ENCODE measurements around the gene LRP4.
A peak's percentile ranks its signal among the peaks of the same experiment; 100 is the strongest.
"Not testable (repeated sequence)": the region's sequence is repeated elsewhere in the genome, so short reads cannot be mapped to it uniquely, and the experiment has no call there.

Gene LRP4

DNA sequence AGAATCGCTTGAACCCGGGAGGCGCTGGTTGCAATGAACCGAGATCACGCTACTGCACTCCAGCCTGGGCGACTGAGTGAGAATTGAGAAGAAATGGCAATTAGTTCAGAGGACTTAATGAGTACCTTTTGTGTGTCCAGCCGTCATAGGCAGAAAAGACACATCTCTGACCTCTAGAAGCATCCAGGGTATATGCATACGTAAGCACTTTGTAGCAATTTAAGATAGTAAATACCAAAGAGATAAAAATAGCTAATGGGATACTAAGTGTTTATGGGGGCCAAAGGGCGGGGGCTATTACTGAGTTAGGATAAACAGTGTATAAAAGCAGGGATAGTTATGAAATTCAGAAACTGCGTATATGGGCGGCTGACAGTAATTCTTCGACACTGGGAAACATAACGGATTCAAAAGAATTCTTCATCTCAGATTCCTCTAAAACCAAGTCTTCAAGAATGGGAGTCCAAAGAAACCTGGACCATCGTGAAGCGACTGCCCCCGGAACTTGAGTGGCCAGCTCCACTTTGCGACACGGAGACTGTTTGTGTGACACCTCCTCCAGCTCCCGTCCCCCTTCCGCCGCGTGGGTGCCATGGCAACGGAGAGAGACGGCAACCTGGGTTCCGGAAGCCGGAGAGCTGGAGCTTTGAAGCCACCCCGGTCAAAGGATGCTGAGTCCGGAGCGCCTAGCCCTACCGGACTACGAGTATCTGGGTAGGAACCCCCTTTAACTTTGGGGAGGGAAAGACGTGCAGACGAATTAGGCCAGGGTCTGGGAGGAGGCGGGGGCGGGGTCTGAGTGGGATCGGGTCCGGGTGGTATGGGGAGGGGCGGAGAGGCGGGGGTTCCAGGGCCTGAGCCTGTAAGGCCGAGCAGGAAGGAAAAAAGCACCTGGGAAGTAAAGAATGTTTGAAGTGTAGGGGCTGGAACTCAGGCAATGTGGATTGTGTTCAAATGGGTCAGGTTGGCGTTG lies 18.1 kb upstream of the LRP4 start, which contains the start of gene CSTPP1:
Gene CSTPP1 (plus strand): TSS at position 624 of the 973 bp plus-strand sequence. CDS start 45 bp downstream, at position 669.
- ATAC-seq (peak; percentile 100), DNase-seq (ENCODE audit: low spot score in 2 of 2) (peak; percentile 94 to 97)
- Mint-ChIP-seq H3K27ac (peak within 1 kb of the TSS; percentile 86), H3K36me3 (peaks cover 11% of the 10 kb centered on the region), H3K4me3 (peak within 1 kb of the TSS; percentile 80), H3K4me1 (peaks cover 14% of the 10 kb centered on the region), H3K9me3 (no peaks in the 10 kb centered on the region)

- H3K27ac Mint-ChIP-seq: no peak overlapping the region
- ATAC-seq (peak; percentile 70), DNase-seq (ENCODE audit: low spot score in 2 of 2) (no peak)
- H3K4me3 Mint-ChIP-seq: no peak overlapping the region
- no peaks in the 10 kb centered on the region for H3K9me3 Mint-ChIP-seq
- H3K36me3 Mint-ChIP-seq: no peaks in the 10 kb centered on the region
- H3K4me1 Mint-ChIP-seq: peaks cover 5% of the 10 kb centered on the region
Measured at GRCh38 chr11:46930089-46930488, 11.7 kb upstream of the LRP4 start.

- ATAC-seq; DNase-seq (ENCODE audit: low spot score in 2 of 2); H3K4me3 Mint-ChIP-seq; H3K4me1 Mint-ChIP-seq; H3K9me3 Mint-ChIP-seq; H3K36me3 Mint-ChIP-seq; H3K27ac Mint-ChIP-seq: not testable (repeated sequence)
Measured at GRCh38 chr11:46928701-46929100, 10.4 kb upstream of the LRP4 start.

DNA sequence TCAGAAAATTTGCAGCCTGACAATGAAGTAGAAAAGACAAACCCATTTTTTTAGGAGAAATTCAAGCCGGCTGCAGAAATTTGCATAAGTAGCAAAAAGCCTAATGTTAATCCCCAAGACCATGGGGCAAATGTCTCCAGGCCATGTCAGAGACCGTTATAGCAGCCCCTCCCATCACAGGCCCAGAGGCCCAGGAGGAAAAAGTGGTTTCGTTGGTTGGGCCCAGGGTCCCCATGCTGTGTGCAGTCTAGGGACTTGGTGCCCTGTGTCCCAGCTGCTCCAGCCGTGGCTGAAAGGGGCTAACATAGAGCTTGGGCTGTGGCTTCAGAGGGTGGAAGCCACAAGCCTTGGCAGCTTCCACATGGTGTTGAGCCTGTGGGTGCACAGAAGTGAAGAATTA lies 9.6 kb upstream of the LRP4 start:
- H3K9me3 Mint-ChIP-seq; H3K4me3 Mint-ChIP-seq; ATAC-seq; H3K4me1 Mint-ChIP-seq; H3K27ac Mint-ChIP-seq; H3K36me3 Mint-ChIP-seq; DNase-seq (ENCODE audit: low spot score in 2 of 2): not testable (repeated sequence)

DNA sequence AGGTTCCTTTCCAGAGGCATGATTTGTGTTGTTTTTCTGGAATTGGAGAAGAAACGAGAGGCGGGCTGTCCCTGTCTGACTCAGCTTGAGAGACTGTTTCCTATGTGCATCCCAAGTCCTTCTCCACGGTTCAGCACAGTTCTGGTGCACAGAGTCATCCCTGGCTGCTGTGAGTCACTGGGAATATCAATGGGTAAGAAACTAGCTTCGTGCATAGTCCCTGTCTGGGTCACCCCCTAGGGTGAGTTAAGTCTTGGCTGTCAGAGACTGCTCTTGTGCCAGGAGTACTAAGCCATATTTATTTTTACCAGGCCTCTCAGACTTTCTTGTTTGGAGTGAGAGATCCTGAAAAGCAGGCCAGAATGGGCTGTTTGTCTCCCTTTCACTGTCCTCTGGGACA lies 2.4 kb upstream of the LRP4 start:
- Mint-ChIP-seq H3K9me3 (no peaks in the 10 kb centered on the region), H3K4me3 (no peak overlapping the region), H3K36me3 (no peaks in the 10 kb centered on the region), H3K4me1 (peaks cover 25% of the 10 kb centered on the region), H3K27ac (no peak overlapping the region)
- ATAC-seq (no peak), DNase-seq (ENCODE audit: low spot score in 2 of 2) (no peak)

- no peaks in the 10 kb centered on the region for H3K9me3 Mint-ChIP-seq
- H3K36me3 Mint-ChIP-seq: no peaks in the 10 kb centered on the region
- peak overlapping the region; percentile 76 for H3K4me3 Mint-ChIP-seq
- peaks cover 25% of the 10 kb centered on the region for H3K4me1 Mint-ChIP-seq
- DNase-seq (ENCODE audit: low spot score in 2 of 2) (no peak), ATAC-seq (no peak)
- H3K27ac Mint-ChIP-seq: peak overlapping the region; percentile 21
Measured at GRCh38 chr11:46918788-46919513, 601 bp upstream of the LRP4 start.

- ATAC-seq: no peak
- H3K4me3 Mint-ChIP-seq: peak overlapping the region; percentile 70
- H3K9me3 Mint-ChIP-seq: no peaks in the 10 kb centered on the region
- DNase-seq (ENCODE audit: low spot score in 2 of 2): no peak
- H3K27ac Mint-ChIP-seq: no peak overlapping the region
- no peaks in the 10 kb centered on the region for H3K36me3 Mint-ChIP-seq
- peaks cover 25% of the 10 kb centered on the region for H3K4me1 Mint-ChIP-seq
Measured at GRCh38 chr11:46917762-46918082, 628 bp downstream of the LRP4 start.

- DNase-seq (ENCODE audit: low spot score in 2 of 2) (no peak), ATAC-seq (peak; percentile 5)
- Mint-ChIP-seq H3K36me3 (no peaks in the 10 kb centered on the region), H3K9me3 (no peaks in the 10 kb centered on the region), H3K27ac (no peak overlapping the region), H3K4me3 (peak overlapping the region; percentile 70), H3K4me1 (peaks cover 25% of the 10 kb centered on the region)
Measured at GRCh38 chr11:46917109-46917761, 1.1 kb downstream of the LRP4 start.

- Mint-ChIP-seq H3K27ac (no peak overlapping the region), H3K9me3 (no peaks in the 10 kb centered on the region), H3K4me1 (peaks cover 25% of the 10 kb centered on the region), H3K36me3 (no peaks in the 10 kb centered on the region), H3K4me3 (peak overlapping the region; percentile 70)
- DNase-seq (ENCODE audit: low spot score in 2 of 2): peak in 1 of 2 donors; percentile 56
- ATAC-seq: peak; percentile 64
Measured at GRCh38 chr11:46916286-46917108, 1.9 kb downstream of the LRP4 start.

- no peak overlapping the region for H3K4me3 Mint-ChIP-seq
- no peak for ATAC-seq
- no peak overlapping the region for H3K27ac Mint-ChIP-seq
- DNase-seq (ENCODE audit: low spot score in 2 of 2): no peak
- H3K9me3 Mint-ChIP-seq: no peaks in the 10 kb centered on the region
- no peaks in the 10 kb centered on the region for H3K36me3 Mint-ChIP-seq
- H3K4me1 Mint-ChIP-seq: peaks cover 24% of the 10 kb centered on the region
Measured at GRCh38 chr11:46914910-46915309, 3.4 kb downstream of the LRP4 start.

GRCh38 chr11:46914363-46914762 lies 4.0 kb downstream of the LRP4 start:
- Mint-ChIP-seq H3K27ac (no peak overlapping the region), H3K4me1 (peaks cover 19% of the 10 kb centered on the region), H3K4me3 (no peak overlapping the region), H3K9me3 (no peaks in the 10 kb centered on the region), H3K36me3 (no peaks in the 10 kb centered on the region)
- ATAC-seq (no peak), DNase-seq (ENCODE audit: low spot score in 2 of 2) (no peak)

GRCh38 chr11:46913484-46913883 lies 4.9 kb downstream of the LRP4 start:
- ATAC-seq: no peak
- H3K36me3 Mint-ChIP-seq: no peaks in the 10 kb centered on the region
- H3K27ac Mint-ChIP-seq: no peak overlapping the region
- no peak for DNase-seq (ENCODE audit: low spot score in 2 of 2)
- peaks cover 12% of the 10 kb centered on the region for H3K4me1 Mint-ChIP-seq
- H3K9me3 Mint-ChIP-seq: no peaks in the 10 kb centered on the region
- no peak overlapping the region for H3K4me3 Mint-ChIP-seq

GRCh38 chr11:46912526-46913150 lies 5.7 kb downstream of the LRP4 start:
- Mint-ChIP-seq H3K27ac (no peak overlapping the region), H3K36me3 (no peaks in the 10 kb centered on the region), H3K4me1 (peaks cover 12% of the 10 kb centered on the region), H3K9me3 (no peaks in the 10 kb centered on the region), H3K4me3 (no peak overlapping the region)
- no peak for DNase-seq (ENCODE audit: low spot score in 2 of 2)
- no peak for ATAC-seq

DNA sequence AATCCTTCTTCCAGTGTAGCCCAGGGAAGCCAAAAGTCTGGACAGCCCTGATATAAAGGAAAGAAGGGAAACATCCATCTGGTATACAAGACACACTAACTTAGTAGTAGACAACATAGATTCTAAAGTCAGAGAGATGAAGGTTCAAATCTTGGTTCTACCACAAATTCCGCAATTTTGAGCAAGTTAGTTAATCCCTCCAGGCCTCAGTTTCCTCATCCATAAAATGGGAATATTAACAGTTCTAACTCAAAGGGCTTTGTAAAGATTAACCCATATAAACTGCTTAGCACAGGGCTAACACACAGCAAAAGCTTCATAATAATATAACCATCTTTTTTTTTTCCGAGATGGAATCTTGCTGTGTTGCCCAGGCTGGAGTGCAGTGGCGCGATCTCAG lies 10.7 kb downstream of the LRP4 start:
- DNase-seq (ENCODE audit: low spot score in 2 of 2) (no peak), ATAC-seq (no peak)
- H3K36me3 Mint-ChIP-seq: no peaks in the 10 kb centered on the region
- H3K4me1 Mint-ChIP-seq: no peaks in the 10 kb centered on the region
- H3K9me3 Mint-ChIP-seq: no peaks in the 10 kb centered on the region
- no peak overlapping the region for H3K27ac Mint-ChIP-seq
- no peak overlapping the region for H3K4me3 Mint-ChIP-seq

Data from stimulated activated effector memory CD8-positive, alpha-beta T cell treated with anti-CD3 and anti-CD28 coated beads, Interleukin-12 subunit alpha, Interleukin-12 subunit beta, amount 100 ng/mL, for 72 hours (primary cell).